IMR-90 (cell line): ENCODE data around the gene ZNF497.

Experiments used
- SMC3 ChIP-seq: fragments of 150-350 bp; IDR thresholded peaks from 2 replicates; pipeline ENCODE4 v1.6.1; 2016; ENCODE audit warnings: low read depth, mild to moderate bottlenecking, antibody characterized with exemption, low read length, moderate library complexity
- TF ChIP-seq, protein P1 (sequence below): fragments of 150-350 bp; IDR thresholded peaks from 2 replicates; pipeline ENCODE4 v1.6.1; 2016; ENCODE audit warnings: low read depth, mild to moderate bottlenecking, low read length, moderate library complexity, borderline replicate concordance
- TF ChIP-seq, protein P2 (sequence below): conservative IDR thresholded peaks from 2 replicates; pipeline ENCODE4 v1.5.1; 2012; ENCODE audit warnings: mild to moderate bottlenecking, low read depth, low read length, improper control_type of control experiment

DNA sequence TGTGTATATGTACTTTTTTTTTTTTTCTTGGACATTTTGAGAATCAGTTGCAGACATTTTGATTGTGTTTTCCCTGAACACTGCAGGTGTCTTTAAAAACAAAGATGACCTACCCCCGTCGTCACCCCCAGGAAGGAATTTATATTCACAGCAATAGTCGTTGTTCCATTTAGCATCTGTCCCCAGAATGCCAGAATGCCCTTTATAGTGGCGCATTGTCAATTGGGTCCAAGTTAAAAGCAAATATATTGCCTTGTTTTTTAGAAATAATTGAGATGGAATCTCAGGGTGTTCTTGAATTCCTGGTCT, 31.1 kb upstream of the ZNF497 start:
- TF ChIP-seq, protein P1, sequence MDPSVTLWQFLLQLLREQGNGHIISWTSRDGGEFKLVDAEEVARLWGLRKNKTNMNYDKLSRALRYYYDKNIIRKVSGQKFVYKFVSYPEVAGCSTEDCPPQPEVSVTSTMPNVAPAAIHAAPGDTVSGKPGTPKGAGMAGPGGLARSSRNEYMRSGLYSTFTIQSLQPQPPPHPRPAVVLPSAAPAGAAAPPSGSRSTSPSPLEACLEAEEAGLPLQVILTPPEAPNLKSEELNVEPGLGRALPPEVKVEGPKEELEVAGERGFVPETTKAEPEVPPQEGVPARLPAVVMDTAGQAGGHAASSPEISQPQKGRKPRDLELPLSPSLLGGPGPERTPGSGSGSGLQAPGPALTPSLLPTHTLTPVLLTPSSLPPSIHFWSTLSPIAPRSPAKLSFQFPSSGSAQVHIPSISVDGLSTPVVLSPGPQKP, result no peak
- no peak for TF ChIP-seq SMC3
- TF ChIP-seq, protein P2, sequence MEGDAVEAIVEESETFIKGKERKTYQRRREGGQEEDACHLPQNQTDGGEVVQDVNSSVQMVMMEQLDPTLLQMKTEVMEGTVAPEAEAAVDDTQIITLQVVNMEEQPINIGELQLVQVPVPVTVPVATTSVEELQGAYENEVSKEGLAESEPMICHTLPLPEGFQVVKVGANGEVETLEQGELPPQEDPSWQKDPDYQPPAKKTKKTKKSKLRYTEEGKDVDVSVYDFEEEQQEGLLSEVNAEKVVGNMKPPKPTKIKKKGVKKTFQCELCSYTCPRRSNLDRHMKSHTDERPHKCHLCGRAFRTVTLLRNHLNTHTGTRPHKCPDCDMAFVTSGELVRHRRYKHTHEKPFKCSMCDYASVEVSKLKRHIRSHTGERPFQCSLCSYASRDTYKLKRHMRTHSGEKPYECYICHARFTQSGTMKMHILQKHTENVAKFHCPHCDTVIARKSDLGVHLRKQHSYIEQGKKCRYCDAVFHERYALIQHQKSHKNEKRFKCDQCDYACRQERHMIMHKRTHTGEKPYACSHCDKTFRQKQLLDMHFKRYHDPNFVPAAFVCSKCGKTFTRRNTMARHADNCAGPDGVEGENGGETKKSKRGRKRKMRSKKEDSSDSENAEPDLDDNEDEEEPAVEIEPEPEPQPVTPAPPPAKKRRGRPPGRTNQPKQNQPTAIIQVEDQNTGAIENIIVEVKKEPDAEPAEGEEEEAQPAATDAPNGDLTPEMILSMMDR, result no peak
